Thymus (tissue), 11 donors: ENCODE results near the gene AGFG1. TPM values are rescaled to one million over a fixed set of nuclear protein-coding genes. Genes with fewer than 3 reads are reported as not detected.

Experiments used
- DNase-seq, 9 donors: peaks; one replicate each; pipeline ENCODE4 v3.0.0-alpha.2; 2013; ENCODE audit warnings: low spot score in 9 of 9, low read depth in 6 of 9, missing footprints in 1 of 9
- H3K27ac ChIP-seq, 2 donors: one replicate each; pipeline ENCODE4 v1.5.1; 2013; ENCODE audit warnings: control low read depth in 1 of 2, low read depth in 1 of 2, low read length in 1 of 2, mild to moderate bottlenecking in 1 of 2, moderate library complexity in 1 of 2
- H3K27me3 ChIP-seq, 2 donors: one replicate each; pipeline ENCODE4 v1.5.1; 2013; ENCODE audit warnings: low read length in 1 of 2; ENCODE audit not compliant: control insufficient read depth in 2 of 2, insufficient read depth in 1 of 2
- H3K36me3 ChIP-seq, 2 donors: one replicate each; pipeline ENCODE4 v1.5.1; 2013; ENCODE audit warnings: low read length in 1 of 2, mild to moderate bottlenecking in 1 of 2, moderate library complexity in 1 of 2; ENCODE audit not compliant: control insufficient read depth in 2 of 2, insufficient read depth in 2 of 2
- H3K4me1 ChIP-seq, 2 donors: one replicate each; pipeline ENCODE4 v1.5.1; 2013; ENCODE audit warnings: low read length in 2 of 2; ENCODE audit not compliant: control insufficient read depth in 2 of 2, insufficient read depth in 2 of 2
- H3K4me3 ChIP-seq, 2 donors: one replicate each; pipeline ENCODE4 v1.5.1; 2013; ENCODE audit warnings: low read length in 2 of 2, control low read depth in 1 of 2, mild to moderate bottlenecking in 1 of 2
- H3K9me3 ChIP-seq, 2 donors: one replicate each; pipeline ENCODE4 v1.5.1; 2013; ENCODE audit warnings: low read length in 1 of 2, mild to moderate bottlenecking in 1 of 2; ENCODE audit not compliant: control insufficient read depth in 2 of 2, insufficient read depth in 1 of 2
- WGBS: extraction: QIAGEN DNeasy Blood & Tissue Kit; methylation state at CpG from one replicate; pipeline ENCODE4 v1.1.7; 2013; 5-methylcytosine and 5-hydroxymethylcytosine counted together
- polyA plus RNA-seq: library from polyadenylated mRNA; stranded (reverse); fragments of 200-250 nt; gene quantifications from one replicate; pipeline ENCODE4 v1.2.3, GENCODE V29; 2013
- total RNA-seq: library from RNA; stranded (reverse); fragments of 120-200 nt; gene quantifications from one replicate; pipeline ENCODE4 v1.2.4, GENCODE V29; 2013
- donor health status: healthy.

AGFG1 gene
- total and polyA plus RNA-seq, 2 donors = 47.4 to 56.3 TPM

DNA sequence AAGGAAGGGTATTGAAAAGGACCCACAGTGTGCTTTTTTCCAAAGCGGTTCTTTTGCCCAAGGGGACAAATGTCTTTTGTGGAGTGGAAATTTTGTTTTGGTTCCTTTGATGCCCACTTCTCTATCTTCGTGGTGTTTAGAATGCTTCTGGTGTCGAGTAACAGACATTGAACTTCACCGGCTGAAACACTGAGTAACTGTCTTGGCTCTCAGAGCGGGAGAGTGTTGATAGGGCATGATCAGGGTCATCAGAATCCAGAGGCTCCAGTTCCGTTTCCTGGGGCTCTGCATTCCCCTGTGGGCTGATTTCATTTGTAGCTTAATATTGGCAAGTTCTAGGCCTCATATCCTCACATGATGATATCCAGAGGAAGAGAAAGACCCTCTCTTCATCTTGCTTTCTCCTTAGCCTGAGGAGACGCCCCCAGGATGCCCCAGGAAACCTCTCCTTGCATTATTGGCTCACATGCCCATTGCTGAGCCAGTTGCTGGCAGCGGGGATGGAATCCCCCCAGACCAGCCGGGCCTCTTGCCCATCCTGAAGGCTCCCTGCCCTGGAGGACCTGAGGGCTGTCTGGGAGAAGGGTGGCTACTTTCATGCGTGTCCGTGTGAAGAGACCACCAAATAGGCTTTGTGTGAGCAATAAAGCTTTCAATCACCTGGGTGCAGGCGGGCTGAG, 27.9 kb upstream of the AGFG1 start:
- Histone ChIP-seq H3K9me3 (no peaks in the 10 kb centered on the region), H3K36me3 (no peaks in the 10 kb centered on the region), H3K4me3 (no peak overlapping the region), H3K4me1 (no peaks in the 10 kb centered on the region), H3K27me3 (no peaks in the 10 kb centered on the region), H3K27ac (no peak overlapping the region)
- no peak for DNase-seq
- WGBS = 93% methylated on average over 12 of the region's 12 CpGs

DNA sequence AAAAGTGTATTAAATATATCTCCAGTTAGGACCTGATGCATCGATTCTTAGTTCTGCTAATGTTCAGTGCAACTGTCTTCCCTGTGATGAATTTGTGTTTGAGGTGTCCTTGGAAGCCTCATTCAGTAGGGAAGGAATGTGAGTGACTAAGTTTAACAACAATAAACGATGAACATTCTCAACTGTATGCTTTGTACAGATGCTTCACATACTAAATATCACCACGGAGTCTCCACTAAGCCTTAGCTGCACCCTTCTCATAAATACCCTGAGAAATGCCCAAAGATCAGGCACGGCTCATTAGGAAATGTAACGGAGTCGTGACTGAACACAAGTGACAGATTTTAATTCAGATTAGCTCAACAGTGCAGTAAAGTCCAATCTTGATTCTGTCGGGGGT, 24.4 kb upstream of the AGFG1 start:
- no peak overlapping the region for H3K4me3 ChIP-seq

DNA sequence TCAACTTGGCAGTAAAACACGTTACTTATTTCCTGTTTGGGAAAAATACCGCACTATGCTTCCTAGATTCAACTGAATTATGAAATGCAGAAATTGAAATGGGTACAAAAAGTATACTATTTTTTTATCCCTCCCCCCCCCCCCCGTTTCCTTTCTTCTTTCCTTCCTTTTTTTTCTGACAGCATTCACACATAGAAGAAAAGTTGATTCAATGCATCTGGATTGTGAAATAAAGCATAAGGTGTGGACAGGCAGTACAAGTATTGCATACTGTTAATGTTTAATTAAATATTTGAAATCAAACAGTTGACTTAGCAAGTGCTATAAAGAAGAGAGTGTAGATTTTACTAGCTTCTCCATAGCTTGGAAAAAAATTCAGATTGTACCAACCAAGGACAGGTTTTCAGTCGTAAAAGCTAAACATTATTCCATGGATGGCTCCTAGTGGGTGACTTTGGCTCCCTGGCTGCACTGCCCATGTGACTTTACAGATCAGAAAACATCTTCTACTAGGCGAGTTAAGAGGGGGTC, 21.6 kb upstream of the AGFG1 start:
- WGBS = 36% methylated on average over 5 of the region's 5 CpGs
- Histone ChIP-seq H3K9me3 (no peaks in the 10 kb centered on the region), H3K27ac (no peak overlapping the region), H3K4me1 (no peaks in the 10 kb centered on the region), H3K36me3 (no peaks in the 10 kb centered on the region), H3K4me3 (no peak overlapping the region), H3K27me3 (no peaks in the 10 kb centered on the region)
- DNase-seq = no peak

More for the DNA sequence above, 24.4 kb upstream of the AGFG1 start:
- Histone ChIP-seq H3K27ac (no peak overlapping the region), H3K36me3 (no peaks in the 10 kb centered on the region), H3K27me3 (no peaks in the 10 kb centered on the region), H3K9me3 (no peaks in the 10 kb centered on the region), H3K4me1 (no peaks in the 10 kb centered on the region)
- DNase-seq = no peak
- 97% methylated on average over 7 of the region's 7 CpGs for WGBS

DNA sequence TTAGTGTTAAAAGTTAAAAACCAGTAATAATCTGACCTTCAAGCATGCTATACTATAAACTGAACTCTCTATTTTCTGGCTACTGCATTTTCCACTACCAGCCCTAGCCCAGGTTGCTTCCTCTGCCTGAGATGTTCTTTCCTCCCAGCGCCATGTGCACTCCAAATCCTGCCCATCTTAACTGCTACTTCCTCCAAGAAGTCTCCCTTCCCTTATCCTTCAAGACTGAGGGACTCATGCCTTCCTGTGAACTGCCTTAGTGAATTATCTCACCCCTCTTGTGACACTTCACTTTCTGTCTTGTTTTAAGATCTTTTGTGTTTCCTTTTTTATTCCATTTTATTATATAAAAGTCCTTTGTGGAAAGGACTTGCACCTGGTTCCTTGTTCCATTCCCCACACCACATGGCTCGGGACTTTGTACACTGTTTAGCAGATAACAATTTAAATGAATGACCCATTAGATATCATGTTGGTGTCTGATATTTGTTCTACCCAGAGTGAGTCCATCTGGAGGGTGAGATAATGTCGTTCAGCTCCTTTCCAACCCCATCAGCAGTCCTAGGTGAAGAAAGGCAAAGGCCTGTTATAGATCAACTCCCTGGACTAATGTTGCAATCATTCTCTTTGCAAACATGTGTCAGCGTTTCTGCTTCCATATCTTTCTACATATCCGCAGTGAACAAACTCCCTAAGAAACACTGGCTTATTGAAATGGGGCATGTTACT, 20.9 kb upstream of the AGFG1 start:
- no peak overlapping the region for H3K4me3 ChIP-seq
- H3K27ac ChIP-seq = no peak overlapping the region
- no peaks in the 10 kb centered on the region for H3K9me3 ChIP-seq
- H3K27me3 ChIP-seq = no peaks in the 10 kb centered on the region
- no peak for DNase-seq
- no peaks in the 10 kb centered on the region for H3K36me3 ChIP-seq
- WGBS = 81% methylated on average over 5 of the region's 5 CpGs
- H3K4me1 ChIP-seq = no peaks in the 10 kb centered on the region

DNA sequence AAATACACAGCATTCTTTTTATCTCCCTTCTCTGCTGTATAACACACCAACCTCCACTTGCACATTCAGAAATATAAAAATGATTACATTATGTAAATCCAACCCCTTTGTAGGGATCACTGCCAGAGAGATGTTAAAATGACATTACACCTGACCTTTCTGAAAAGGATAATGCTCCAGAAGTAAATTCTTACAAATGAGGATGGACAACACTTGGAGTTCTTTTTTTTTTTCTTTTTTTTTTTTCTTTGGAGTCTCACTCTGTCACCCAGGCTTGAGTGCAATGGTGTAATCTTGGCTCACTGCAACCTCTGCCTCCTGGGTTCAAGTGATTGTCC, 20.3 kb upstream of the AGFG1 start:
- H3K9me3 ChIP-seq = no peaks in the 10 kb centered on the region
- no peak for DNase-seq
- no peaks in the 10 kb centered on the region for H3K36me3 ChIP-seq
- H3K27ac ChIP-seq = no peak overlapping the region
- no peak overlapping the region for H3K4me3 ChIP-seq
- H3K4me1 ChIP-seq = no peaks in the 10 kb centered on the region
- H3K27me3 ChIP-seq = no peaks in the 10 kb centered on the region

DNA sequence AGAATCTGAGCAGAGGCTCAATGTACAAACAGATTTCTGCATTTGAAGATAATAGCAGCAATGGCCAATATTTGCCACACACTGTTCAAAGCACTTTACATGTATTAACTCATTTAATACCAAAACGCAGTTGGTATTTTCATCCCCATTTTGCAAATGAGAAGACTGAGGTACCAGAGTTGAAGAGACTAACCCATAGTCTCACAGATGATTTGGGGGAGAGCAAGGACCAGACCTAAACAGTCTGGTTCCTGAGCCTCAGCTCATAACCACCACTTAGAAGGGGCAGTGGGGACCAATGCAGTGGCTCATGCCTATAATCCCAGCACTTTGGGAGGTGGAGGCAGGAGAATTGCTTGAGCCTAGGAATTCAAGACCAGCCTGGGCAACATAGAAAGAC, 18.1 kb upstream of the AGFG1 start:
- Histone ChIP-seq H3K27ac (no peak overlapping the region), H3K36me3 (no peaks in the 10 kb centered on the region), H3K9me3 (no peaks in the 10 kb centered on the region), H3K27me3 (no peaks in the 10 kb centered on the region), H3K4me3 (no peak overlapping the region), H3K4me1 (no peaks in the 10 kb centered on the region)
- 97% methylated on average over 1 of the region's 1 CpG for WGBS
- no peak for DNase-seq

DNA sequence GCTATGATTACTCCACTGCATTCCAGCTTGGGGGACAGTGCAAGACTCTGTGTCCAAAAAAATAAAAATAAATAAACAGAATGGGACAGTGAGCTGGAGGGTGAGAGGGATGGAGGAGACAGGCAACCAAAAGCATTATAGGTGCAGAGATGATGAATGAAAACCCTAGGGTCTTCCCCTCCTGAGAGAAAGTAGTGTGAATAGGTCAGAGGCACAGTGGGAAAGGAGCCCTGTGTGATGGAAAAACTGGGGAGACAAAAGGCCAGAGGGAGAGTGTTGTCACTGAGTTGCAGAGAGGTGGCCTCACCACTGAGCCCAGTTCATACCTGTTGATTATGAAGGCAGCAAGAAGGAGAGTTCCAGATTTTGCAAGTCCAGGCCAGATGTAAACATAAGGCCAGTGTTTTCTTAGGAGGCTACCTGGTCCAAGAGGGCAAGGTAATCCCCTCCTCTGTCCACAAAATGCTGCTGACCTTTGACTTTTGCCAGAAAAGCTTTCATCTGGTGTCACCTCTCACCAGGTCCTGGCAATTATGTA, 17.6 kb upstream of the AGFG1 start:
- Histone ChIP-seq H3K4me3 (no peak overlapping the region), H3K27me3 (no peaks in the 10 kb centered on the region), H3K9me3 (no peaks in the 10 kb centered on the region), H3K36me3 (no peaks in the 10 kb centered on the region), H3K4me1 (no peaks in the 10 kb centered on the region), H3K27ac (no peak overlapping the region)
- no peak for DNase-seq

DNA sequence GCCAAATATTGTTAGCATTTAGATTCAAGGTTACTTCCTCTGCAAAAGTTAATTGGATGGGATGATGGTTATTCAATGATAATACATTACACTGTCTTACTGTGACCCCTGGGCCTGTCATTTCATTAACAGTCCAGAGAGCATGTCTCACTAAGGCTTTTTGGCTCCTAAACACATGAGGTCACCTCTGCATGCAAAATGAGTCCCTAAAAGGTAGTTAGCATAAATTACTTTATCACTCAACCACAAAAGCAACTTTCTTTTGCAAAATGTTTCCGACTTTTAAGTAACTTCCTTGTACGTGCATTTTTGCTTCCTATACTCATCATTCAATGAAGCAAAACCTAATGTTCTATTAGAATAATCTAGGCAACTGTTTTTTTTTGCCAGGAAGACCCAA, 16.8 kb upstream of the AGFG1 start:
- H3K9me3 ChIP-seq = no peaks in the 10 kb centered on the region
- WGBS = 48% methylated on average over 2 of the region's 2 CpGs
- H3K27me3 ChIP-seq = no peaks in the 10 kb centered on the region
- no peak overlapping the region for H3K4me3 ChIP-seq
- no peaks in the 10 kb centered on the region for H3K36me3 ChIP-seq
- no peak overlapping the region for H3K27ac ChIP-seq
- no peak for DNase-seq
- H3K4me1 ChIP-seq = peaks cover 2 to 3% of the 10 kb centered on the region in 2 donors

DNA sequence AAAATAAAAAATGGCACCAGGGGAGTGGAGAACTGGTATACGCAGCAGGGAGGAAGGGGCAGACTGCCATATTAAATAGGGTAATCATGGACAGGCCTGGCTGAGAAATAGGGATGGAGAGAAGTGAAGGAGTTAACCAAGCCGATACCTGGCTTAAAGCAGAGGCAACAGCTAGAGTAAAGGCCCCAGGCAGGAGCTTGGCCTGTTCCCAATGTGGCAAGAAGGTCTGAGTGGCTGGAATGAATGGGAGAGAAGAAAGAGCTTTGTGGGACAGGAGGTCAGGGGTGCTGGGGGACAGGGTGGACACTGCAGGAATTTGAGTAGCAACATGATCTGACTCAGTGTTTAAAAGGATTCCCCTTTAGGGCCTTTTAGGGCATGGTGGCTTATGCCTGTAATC, 15.9 kb upstream of the AGFG1 start:
- no peak overlapping the region for H3K27ac ChIP-seq
- no peak for DNase-seq
- H3K4me1 ChIP-seq = peaks cover 3 to 4% of the 10 kb centered on the region in 2 donors
- WGBS = 98% methylated on average over 2 of the region's 2 CpGs
- H3K9me3 ChIP-seq = no peaks in the 10 kb centered on the region
- H3K27me3 ChIP-seq = no peaks in the 10 kb centered on the region
- H3K36me3 ChIP-seq = no peaks in the 10 kb centered on the region
- H3K4me3 ChIP-seq = no peak overlapping the region
